ENCODE measurements around the gene PRKCSH. TPM values are rescaled to one million over a fixed set of nuclear protein-coding genes. Genes with fewer than 3 reads are reported as not detected.

The PRKCSH gene, protein sequence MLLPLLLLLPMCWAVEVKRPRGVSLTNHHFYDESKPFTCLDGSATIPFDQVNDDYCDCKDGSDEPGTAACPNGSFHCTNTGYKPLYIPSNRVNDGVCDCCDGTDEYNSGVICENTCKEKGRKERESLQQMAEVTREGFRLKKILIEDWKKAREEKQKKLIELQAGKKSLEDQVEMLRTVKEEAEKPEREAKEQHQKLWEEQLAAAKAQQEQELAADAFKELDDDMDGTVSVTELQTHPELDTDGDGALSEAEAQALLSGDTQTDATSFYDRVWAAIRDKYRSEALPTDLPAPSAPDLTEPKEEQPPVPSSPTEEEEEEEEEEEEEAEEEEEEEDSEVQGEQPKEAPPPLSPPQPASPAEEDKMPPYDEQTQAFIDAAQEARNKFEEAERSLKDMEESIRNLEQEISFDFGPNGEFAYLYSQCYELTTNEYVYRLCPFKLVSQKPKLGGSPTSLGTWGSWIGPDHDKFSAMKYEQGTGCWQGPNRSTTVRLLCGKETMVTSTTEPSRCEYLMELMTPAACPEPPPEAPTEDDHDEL
- total RNA-seq (2014; rRNA removed; shearing (Covaris generic)), result 107 and 130 TPM in 2 replicates
- polyA plus RNA-seq (2016; fragmentation: Nextera tagmentation; extraction: Ambion mirVana), result 85.3 and 90.3 TPM in 2 replicates
- long read RNA-seq, partial matches to known transcripts, result 1 of 13 reads
- long read RNA-seq, other reads (novel, unspliced or antisense), result 11 of 13 reads

- ATAC-seq (peak; percentile 95), DNase-seq (ENCODE audit: low spot score) (peak; percentile 100)
- peaks cover 16% of the 10 kb centered on the region for H3K27me3 Mint-ChIP-seq (ENCODE audit: insufficient read depth, low read depth, poor library complexity)
- H3K4me1 Mint-ChIP-seq, result peaks cover 6% of the 10 kb centered on the region; the same call in 2 of the 3 replicates
- Histone ChIP-seq H3K27me3 (ENCODE audit: insufficient read depth) (no peaks in the 10 kb centered on the region), H3K4me2 (peak within 1 kb of the TSS; percentile 93), H3F3A (replicated peaks; ENCODE audit: low read depth) (peaks cover 5% of the 10 kb centered on the region; the same call in 1 of the 2 replicates), H3K27ac (ENCODE audit: low read depth) (peak within 1 kb of the TSS; percentile 81; the same call in 1 of the 2 replicates), H3K36me3 (ENCODE audit: insufficient read depth) (peaks cover 25% of the 10 kb centered on the region), H2AFZ (peak within 1 kb of the TSS; percentile 72), H3K4me3 (peak within 1 kb of the TSS; percentile 69), H3K4me1 (ENCODE audit: insufficient read depth) (peaks cover 11% of the 10 kb centered on the region; the same call in 1 of the 2 replicates), H3K79me2 (replicated peaks; ENCODE audit: insufficient read depth) (peaks cover 19% of the 10 kb centered on the region), H4K20me1 (replicated peaks; ENCODE audit: insufficient read depth) (no peaks in the 10 kb centered on the region), H3K9me2 (ENCODE audit: insufficient read depth) (no peaks in the 10 kb centered on the region)
- no peaks in the 10 kb centered on the region for H3K9me3 Mint-ChIP-seq
- peak within 1 kb of the TSS; percentile 100 for H3K27ac Mint-ChIP-seq
- TF ChIP-seq, protein P1, sequence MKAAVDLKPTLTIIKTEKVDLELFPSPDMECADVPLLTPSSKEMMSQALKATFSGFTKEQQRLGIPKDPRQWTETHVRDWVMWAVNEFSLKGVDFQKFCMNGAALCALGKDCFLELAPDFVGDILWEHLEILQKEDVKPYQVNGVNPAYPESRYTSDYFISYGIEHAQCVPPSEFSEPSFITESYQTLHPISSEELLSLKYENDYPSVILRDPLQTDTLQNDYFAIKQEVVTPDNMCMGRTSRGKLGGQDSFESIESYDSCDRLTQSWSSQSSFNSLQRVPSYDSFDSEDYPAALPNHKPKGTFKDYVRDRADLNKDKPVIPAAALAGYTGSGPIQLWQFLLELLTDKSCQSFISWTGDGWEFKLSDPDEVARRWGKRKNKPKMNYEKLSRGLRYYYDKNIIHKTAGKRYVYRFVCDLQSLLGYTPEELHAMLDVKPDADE (IDR thresholded peaks at IDR 0.05), result peak; percentile 97
- TF ChIP-seq NANOG (IDR thresholded peaks at IDR 0.05; ENCODE audit: borderline replicate concordance) (no peak), ZNF114 (CRISPR knock-in tag; IDR thresholded peaks at IDR 0.05) (peak; percentile 68; the same call in 1 of the 2 replicates), POLR2AphosphoS5 (IDR thresholded peaks at IDR 0.05; ENCODE audit: low read depth) (peak; percentile 97), CREB1 (CRISPR knock-in tag; IDR thresholded peaks at IDR 0.05; ENCODE audit: low read depth) (peak; percentile 93), ZNF331 (CRISPR knock-in tag; IDR thresholded peaks at IDR 0.05; ENCODE audit: low read depth) (no peak), ZNF462 (CRISPR knock-in tag; IDR thresholded peaks at IDR 0.05) (no peak)
- TF ChIP-seq, protein P2, sequence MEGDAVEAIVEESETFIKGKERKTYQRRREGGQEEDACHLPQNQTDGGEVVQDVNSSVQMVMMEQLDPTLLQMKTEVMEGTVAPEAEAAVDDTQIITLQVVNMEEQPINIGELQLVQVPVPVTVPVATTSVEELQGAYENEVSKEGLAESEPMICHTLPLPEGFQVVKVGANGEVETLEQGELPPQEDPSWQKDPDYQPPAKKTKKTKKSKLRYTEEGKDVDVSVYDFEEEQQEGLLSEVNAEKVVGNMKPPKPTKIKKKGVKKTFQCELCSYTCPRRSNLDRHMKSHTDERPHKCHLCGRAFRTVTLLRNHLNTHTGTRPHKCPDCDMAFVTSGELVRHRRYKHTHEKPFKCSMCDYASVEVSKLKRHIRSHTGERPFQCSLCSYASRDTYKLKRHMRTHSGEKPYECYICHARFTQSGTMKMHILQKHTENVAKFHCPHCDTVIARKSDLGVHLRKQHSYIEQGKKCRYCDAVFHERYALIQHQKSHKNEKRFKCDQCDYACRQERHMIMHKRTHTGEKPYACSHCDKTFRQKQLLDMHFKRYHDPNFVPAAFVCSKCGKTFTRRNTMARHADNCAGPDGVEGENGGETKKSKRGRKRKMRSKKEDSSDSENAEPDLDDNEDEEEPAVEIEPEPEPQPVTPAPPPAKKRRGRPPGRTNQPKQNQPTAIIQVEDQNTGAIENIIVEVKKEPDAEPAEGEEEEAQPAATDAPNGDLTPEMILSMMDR (conservative IDR thresholded peaks at IDR 0.05; ENCODE audit: low read depth in 2 of 2), result peak; percentile 72 to 76
- peaks cover 45% of the 10 kb centered on the region for H3K36me3 Mint-ChIP-seq (ENCODE audit: low read depth)
- H3K4me3 Mint-ChIP-seq, result peak within 1 kb of the TSS; percentile 99
Observed at GRCh38 chr19:11435057-11435832, at the start of gene PRKCSH, which contains the start of gene ODAD3. Gene PRKCSH (plus strand): TSS chr19:11435635. CDS start chr19:11436118, 483 bp downstream. Gene ODAD3 (minus strand): TSS chr19:11435121. CDS start chr19:11435016, 105 bp downstream.

All from GM23338 (cell line).